SIG-M5 (cell line): ENCODE results near the gene MLLT3.
"Not testable (repeated sequence)": the region's sequence is repeated elsewhere in the genome, so short reads cannot be mapped to it uniquely, and the experiment has no call there.

Experiments
- DNase-seq: peaks from one replicate; lab custom pipeline; 2025; lab: John Stamatoyannopoulos, UW

MLLT3 gene

GRCh38 chr9:20593537-20593936 lies 28.8 kb downstream of the MLLT3 start:
- no peak for DNase-seq

DNA sequence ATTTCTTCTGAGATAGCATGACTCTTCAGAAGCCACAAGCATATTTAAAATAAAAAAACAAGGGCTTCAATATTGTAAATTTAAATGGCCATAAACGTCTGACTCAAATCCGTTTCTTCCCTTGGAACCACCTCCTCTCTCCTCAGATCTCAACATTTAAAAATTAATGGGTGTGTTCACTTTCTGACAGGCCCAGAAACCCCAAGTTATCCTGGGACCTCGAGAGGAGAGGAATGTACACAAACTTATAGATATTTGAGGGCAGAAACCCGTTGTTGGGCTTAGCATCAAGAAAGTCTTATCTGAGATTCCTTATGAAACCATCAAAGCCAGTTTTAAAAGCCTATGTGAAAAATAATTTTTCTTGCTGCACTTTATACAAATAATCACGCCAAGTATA lies 29.2 kb downstream of the MLLT3 start:
- no peak for DNase-seq

DNA sequence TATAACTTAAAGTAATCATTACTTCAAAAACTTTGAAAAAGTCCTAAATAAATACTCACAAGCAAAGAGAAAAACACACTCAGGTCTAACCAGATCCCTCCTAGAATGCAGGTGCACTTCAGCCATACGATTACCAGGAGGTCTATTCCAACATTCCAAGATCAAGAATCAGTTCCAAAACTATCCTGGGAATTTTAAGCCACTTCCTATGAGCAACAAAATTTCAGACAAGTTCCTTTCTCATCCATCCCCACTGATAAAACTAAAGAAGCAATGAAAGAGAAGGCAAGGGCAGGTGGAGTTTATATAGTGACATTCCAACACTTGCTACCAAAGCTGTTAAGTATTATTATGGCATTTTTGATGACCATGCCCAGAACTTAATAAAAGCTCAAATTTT lies 29.6 kb downstream of the MLLT3 start:
- no peak for DNase-seq

GRCh38 chr9:20591223-20591622 lies 31.1 kb downstream of the MLLT3 start:
- DNase-seq: no peak

DNA sequence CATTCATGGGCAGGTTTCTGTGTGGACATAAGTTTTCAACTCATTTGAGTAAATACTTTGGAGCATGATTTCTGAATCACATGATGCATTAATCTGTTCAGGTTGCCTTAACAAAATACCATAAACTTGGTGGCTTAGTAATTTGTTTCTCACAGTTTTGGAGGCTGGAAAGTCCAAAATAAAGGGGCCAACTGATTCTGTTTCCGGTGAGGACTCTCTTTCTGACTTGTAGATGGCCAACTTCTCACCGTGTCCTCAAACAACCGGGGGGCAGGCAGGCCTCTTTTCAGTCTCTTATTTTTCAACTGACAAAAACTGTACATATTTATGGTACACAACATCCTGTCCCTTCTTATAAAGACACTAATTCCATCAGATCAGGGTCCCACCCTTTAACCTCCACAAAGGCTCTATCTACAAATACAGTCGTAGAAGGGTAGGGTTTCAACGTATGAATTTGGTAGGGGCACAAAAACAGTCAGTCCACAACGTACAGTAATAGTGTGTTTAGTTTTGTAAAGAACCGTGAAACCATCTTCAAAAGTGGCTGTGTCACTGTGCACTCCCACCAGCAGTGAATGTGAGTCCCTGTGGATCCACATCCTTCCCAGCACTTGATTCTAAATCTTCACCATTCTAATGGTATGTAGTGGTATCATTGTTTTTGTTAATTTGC lies 37.2 kb downstream of the MLLT3 start:
- no peak for DNase-seq

GRCh38 chr9:20583088-20583487 lies 39.2 kb downstream of the MLLT3 start:
- DNase-seq: not testable (repeated sequence)

DNA sequence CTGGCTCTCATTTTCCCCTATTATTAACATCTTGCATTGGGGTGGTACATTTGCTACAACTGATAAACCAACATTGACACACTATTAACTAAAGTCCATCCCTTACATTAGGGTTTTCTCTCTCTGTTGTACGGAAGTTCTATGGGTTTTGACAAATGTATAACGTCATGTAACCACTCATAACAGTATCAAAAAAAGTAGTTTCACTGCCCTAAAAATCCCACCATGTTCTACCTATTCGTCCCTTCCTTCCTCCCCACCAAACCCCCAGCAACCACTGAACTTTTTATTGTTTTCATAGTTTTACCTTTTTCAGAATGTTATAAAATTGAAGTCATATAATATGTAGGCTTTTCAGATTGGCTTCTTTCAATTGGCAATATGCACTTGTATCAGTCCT lies 40.1 kb downstream of the MLLT3 start:
- no peak for DNase-seq

DNA sequence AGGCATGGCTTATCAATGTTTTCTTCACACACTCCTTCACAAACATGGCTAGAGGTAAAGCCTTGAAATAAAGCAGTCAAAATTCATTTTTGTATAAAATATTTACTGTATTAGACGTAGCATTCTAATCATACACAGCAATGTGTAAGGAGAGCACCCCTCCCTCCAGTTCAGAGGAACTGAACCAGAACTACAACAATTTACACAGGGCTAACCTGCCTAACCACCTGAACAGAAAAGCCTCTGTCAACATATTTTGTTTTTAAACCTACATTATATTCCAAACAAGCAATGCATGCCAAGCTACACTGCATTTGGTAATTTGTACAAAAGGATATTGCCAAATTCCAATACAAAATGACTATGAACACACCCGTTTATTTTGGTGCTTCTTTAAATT lies 41.6 kb downstream of the MLLT3 start:
- DNase-seq: no peak

- DNase-seq: no peak
These were observed 42.6 kb downstream of the MLLT3 start for GRCh38 chr9:20579524-20580314.

- no peak for DNase-seq
These were observed 49.3 kb downstream of the MLLT3 start for GRCh38 chr9:20573023-20573422.

DNA sequence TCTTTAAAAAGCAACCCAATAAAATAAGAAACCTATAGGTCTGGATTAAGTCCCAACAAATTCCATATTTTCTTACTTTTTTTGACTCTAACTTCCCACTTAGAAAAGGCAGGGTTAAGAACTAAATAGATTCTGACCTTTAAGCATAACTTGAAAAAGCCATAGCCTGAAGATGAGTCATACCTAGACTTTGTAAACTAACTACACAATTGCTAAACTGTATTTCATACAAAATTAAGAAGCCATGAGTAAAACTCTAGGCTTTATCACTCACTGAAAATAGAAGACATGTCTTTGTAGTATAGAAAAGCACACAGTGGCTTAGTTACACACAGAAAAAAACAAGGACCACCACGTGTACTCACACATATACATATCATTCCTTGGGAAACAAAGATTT lies 51.5 kb downstream of the MLLT3 start:
- DNase-seq: no peak

- DNase-seq: no peak
These were observed 52.2 kb downstream of the MLLT3 start for GRCh38 chr9:20570087-20570486.

GRCh38 chr9:20569525-20569924 lies 52.8 kb downstream of the MLLT3 start:
- no peak for DNase-seq

DNA sequence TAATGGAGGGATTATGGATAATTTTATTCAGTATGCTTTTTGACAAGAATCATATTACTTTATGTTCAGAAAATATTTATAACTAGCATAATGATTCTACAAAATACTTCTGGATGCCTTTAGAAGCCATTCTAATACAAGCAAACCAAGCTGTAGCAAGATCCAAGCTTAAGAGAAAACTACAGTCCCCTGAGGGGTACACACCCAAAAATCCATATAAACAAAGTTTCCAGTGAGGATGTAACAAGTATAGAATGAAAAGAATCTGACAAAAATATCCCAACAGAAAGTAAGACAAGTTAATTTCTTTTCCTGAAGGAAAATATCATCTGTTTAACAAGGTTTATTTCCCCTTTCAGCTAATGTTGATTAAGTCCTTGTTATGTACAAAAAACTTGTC lies 53.9 kb downstream of the MLLT3 start:
- DNase-seq: no peak

DNA sequence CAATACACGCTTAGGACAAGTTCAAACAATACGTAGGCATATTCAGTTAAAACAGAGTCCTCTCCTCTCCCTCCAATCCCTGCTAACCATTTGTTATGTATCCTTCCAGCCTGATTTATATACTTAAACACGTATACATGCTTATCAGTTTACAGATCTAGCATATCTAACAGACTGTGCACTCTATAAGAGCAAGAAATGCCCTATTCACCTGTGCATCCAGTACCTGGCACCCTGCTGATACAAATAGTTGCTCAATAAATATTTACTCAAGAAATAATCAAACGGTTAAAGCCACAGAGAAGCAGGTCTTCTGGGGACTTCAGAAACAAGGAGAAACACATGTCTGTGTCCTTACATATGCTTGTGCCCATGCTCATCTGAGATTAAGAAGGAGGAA lies 55.9 kb downstream of the MLLT3 start:
- DNase-seq: no peak

GRCh38 chr9:20564650-20565049 lies 57.6 kb downstream of the MLLT3 start:
- DNase-seq: no peak

- DNase-seq: no peak
These were observed 58.4 kb downstream of the MLLT3 start for GRCh38 chr9:20563917-20564316.

DNA sequence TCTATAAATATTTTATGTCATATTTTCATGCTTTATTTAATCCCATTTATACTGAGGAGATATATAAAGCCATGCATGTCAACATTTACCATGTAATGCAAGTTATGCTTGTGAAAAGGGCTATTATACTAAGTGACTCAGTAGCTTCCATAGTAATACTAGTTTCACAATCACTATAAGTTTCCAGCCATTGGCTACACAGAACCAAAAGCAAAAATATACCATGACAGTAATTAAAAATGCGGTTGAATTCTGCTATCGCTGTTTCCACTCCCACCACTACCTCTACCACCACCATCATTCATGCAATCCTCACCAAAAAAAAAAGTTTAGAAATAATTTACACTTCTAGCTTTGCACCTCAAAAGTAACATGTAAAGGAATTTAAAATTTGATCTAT lies 60.2 kb downstream of the MLLT3 start:
- DNase-seq: no peak

DNA sequence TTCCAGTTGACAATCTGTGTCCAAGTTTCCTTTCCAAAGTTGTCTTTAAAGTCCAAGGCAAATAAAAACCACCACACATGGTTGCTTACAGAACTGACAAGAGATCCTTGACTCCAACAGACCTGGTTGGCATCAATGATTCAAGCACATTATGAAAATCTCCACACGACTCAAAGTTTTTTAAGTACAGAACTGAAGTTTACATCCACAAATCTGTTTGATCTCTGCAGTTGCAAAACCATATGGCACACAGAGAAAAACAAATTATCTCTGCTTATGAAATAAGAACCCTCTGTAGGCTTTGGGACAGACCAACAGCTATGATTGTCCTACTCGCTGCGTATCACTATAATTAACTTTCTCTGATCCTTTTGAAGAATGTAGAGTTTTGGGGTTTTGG lies 60.8 kb downstream of the MLLT3 start:
- DNase-seq: no peak

DNA sequence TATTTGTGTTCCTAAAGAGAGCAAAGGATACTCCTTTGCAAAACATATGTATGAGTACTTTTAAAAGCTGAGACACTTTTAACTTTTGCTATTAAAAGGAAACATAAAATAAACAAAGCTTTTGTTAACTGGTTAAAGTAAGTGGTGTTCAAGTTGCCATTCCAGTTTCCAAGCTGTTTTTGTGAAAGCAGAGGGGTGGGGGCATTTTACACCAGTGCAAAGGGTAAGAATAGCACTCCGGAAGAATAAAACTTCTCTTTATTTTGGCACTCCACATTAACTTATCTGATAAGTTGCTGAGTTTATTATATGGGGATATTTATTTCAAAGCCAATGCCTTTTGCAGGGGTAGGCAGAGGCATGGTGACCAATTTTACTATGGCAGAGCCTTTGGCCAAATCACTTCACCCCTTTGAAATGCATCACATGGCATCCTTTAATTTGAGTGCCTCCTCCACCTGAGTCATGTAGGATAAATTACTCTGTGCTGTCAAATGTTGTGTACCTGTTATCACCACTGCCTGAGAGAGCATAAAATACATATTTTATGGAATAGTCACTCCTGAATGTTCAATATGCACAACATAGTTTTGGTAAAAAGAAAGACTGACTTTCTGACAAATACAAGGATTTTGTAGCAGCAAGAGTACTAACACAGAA lies 62.9 kb downstream of the MLLT3 start:
- DNase-seq: no peak

DNA sequence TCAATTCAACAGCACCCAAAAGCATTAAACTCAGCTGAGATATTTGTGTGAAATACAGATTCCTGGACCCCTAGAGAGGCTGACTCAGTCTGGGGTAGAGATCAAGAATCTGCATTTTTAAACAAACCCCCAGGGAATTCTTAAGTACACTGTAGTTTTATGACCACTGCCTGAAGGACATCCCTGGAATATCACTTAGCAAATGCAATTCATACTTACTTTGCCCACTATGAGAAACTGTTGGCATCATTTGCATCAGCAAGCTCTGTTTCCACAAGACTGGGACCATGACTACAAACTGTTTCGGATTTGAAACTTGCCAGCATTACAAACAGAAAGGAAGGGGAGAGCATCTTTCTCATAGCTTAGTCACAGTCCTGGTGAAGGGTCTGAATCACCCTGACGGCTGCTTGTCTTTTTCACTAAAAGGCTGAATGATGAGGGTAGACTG lies 63.7 kb downstream of the MLLT3 start:
- DNase-seq: no peak

DNA sequence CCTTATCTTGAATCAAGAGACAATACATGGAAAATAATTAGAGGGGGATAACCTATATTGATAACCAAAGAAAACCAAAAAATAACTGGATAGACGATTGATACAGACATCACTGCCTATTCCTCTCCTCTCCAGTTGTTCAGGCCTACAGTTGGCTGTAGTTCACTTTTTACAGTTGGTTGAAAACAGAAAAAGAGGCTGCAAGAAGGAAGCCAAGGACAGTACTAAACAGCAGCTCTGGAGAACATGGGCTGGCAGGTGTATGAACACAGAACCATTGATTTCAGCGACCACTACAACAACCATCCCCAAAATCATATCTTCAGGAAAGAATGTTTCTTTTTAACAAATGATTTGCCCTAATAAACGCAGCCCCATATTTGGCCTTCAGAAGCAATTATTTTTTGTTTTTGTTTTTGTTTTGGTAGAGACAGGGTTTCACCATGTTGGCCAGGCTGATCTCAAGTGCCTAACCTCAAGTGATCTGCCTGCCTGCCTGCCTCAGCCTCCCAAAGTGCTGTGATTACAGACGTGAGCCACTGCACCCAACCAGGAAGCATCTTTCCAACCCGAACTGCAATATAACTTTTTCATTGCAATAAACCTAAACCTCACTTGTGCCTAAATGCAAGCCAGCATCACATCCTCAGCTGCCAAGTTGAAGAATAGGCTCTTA lies 64.3 kb downstream of the MLLT3 start:
- DNase-seq: no peak

GRCh38 chr9:20557285-20557684 lies 65.0 kb downstream of the MLLT3 start:
- no peak for DNase-seq
